ENCODE results near the gene CDK17.
A peak's percentile ranks its signal among the peaks of the same experiment; 100 is the strongest.

The CDK17 gene

DNA sequence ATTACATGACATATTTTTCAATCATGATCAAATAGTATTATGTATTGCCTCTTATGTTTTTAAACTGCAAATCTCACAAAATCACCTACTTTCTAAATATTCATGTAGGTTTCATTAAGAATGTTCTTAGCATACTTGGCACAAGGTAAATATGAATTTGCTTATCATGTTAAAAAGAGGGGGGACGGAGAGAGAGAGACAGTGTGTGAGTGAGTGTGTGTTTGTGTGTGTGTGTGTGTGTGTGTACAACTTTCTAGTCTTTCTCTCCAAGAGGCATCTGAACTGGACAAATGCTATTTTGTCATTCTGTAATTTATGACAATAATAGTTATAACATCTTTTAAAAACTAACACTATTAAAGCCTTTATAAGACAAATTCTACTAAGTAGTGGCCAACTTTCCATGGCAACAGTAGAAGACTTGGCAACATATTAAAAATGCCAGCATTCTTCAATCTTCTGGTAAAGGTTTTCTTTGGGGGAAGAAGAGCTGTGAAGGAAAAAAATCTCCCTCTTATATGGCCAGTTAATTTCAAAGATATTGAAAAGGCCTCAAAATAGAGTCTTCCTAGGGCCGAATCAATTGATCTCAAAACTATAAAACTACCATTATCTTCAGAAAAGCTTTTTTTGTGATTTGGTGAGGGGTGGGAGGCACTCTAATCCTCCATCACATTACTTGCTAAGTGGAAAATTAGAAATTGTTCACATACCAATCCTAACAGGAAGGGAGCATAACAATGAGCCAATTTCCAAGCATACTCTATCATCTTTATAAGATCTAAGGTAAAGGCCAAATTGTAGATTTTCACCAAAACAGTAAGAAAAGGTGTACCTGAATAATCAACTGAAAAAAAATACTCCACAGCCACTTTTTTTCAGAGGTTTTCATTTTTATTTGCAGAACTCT is 28.2 kb downstream of the CDK17 start:
- TF ChIP-seq, protein P1, sequence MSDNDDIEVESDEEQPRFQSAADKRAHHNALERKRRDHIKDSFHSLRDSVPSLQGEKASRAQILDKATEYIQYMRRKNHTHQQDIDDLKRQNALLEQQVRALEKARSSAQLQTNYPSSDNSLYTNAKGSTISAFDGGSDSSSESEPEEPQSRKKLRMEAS (IDR thresholded peaks at IDR 0.05), result no peak
- TF ChIP-seq TEAD4 (IDR thresholded peaks at IDR 0.05), result 0 out of 2 replicates have a peak, but pooled peaks have one; percentile 4
- no peak for TF ChIP-seq YY1 (IDR thresholded peaks at IDR 0.05; ENCODE audit: low read depth)

DNA sequence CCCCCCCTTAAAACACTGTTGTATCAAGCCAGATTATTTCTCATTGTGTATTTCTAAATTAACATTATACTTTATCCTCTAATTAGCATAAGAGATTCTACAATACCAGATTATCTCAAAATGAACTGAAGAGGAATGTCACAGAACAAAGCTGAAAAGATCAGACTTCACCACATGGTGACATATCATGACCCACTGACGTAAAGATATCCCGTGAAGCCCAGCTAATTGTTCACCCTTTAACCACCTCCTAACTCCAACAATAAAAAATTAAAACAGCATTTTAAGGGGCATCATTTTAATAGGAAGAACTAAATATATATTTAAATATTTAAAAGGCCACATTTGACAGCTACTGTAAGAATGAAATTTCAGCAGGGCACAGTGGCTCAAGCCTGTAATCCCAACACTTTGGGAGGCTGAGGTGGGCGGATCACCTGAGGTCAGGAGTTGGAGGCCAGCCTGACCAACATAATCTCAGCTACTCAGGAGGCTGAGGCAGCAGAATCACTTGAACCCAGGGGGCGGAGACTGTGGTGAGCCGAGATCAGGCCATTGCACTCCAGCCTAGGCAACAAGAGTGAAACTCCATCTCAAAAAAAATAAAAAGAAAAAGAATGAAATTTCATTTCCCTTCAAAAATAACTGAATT is 29.0 kb downstream of the CDK17 start:
- no peak for TF ChIP-seq ZBTB7A (IDR thresholded peaks at IDR 0.05; ENCODE audit: low read depth)
- no peak for TF ChIP-seq TEAD4 (IDR thresholded peaks at IDR 0.05)
- TF ChIP-seq EP300 (IDR thresholded peaks at IDR 0.05; ENCODE audit: borderline replicate concordance), result no peak
- TF ChIP-seq, protein P2, sequence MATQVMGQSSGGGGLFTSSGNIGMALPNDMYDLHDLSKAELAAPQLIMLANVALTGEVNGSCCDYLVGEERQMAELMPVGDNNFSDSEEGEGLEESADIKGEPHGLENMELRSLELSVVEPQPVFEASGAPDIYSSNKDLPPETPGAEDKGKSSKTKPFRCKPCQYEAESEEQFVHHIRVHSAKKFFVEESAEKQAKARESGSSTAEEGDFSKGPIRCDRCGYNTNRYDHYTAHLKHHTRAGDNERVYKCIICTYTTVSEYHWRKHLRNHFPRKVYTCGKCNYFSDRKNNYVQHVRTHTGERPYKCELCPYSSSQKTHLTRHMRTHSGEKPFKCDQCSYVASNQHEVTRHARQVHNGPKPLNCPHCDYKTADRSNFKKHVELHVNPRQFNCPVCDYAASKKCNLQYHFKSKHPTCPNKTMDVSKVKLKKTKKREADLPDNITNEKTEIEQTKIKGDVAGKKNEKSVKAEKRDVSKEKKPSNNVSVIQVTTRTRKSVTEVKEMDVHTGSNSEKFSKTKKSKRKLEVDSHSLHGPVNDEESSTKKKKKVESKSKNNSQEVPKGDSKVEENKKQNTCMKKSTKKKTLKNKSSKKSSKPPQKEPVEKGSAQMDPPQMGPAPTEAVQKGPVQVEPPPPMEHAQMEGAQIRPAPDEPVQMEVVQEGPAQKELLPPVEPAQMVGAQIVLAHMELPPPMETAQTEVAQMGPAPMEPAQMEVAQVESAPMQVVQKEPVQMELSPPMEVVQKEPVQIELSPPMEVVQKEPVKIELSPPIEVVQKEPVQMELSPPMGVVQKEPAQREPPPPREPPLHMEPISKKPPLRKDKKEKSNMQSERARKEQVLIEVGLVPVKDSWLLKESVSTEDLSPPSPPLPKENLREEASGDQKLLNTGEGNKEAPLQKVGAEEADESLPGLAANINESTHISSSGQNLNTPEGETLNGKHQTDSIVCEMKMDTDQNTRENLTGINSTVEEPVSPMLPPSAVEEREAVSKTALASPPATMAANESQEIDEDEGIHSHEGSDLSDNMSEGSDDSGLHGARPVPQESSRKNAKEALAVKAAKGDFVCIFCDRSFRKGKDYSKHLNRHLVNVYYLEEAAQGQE (IDR thresholded peaks at IDR 0.05; ENCODE audit: low read depth), result no peak
- TF ChIP-seq CREB1 (IDR thresholded peaks at IDR 0.05; ENCODE audit: low read depth), result no peak
- TF ChIP-seq, protein P1 (IDR thresholded peaks at IDR 0.05), result no peak
- TF ChIP-seq, protein P3, sequence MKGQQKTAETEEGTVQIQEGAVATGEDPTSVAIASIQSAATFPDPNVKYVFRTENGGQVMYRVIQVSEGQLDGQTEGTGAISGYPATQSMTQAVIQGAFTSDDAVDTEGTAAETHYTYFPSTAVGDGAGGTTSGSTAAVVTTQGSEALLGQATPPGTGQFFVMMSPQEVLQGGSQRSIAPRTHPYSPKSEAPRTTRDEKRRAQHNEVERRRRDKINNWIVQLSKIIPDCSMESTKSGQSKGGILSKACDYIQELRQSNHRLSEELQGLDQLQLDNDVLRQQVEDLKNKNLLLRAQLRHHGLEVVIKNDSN (IDR thresholded peaks at IDR 0.05), result no peak
- no peak for TF ChIP-seq FOXM1 (IDR thresholded peaks at IDR 0.05; ENCODE audit: borderline replicate concordance, low read depth)

DNA sequence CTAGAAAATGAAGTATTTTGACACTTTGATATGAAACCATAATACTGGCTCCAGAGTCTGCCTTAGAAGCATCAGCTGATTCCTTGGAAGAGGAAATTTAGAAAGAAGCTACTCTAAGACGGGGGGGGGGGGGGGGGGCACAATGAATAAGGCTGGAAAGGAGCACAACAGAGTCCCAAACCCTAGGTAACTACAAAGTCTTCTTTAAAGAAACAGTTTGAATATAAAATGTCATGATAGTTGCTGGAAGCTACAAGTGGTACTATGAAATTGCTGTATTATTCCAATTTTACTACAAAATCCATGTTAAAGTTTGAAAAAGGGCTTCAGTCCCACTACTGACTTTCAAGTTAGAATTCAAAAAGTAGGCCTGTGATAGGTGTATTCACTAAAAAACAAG is 31.6 kb downstream of the CDK17 start:
- TF ChIP-seq, protein P1 (IDR thresholded peaks at IDR 0.05), result no peak
- TF ChIP-seq, protein P2 (IDR thresholded peaks at IDR 0.05; ENCODE audit: low read depth), result no peak
- TF ChIP-seq CREB1 (IDR thresholded peaks at IDR 0.05; ENCODE audit: low read depth), result no peak
- no peak for TF ChIP-seq RAD21 (IDR thresholded peaks at IDR 0.05; ENCODE audit: low read depth)
- TF ChIP-seq, protein P3 (IDR thresholded peaks at IDR 0.05), result no peak
- no peak for TF ChIP-seq TEAD4 (IDR thresholded peaks at IDR 0.05)
- TF ChIP-seq TCF12 (IDR thresholded peaks at IDR 0.05; ENCODE audit: low read depth), result no peak

DNA sequence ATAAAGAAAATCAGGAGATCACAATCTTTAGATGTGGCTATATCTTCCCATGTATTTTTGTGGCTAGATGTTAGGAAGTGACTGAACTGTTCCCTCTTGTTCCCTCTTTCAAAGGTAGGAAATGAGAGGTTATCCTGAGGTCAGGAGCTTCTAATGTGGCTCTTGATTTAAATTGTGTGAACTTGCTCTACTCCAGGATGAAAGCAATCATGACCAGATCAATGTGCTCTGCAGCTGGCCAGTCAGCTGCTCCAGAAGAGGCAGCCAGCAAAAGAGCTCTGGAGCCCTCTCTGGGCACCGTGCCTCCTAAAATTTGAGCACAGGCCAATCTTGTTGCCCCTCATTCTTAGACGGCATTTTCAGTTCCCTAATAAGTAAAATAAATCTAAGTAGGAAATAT is 32.0 kb downstream of the CDK17 start:
- TF ChIP-seq TAF1 (IDR thresholded peaks at IDR 0.05; ENCODE audit: low read depth) (no peak), ZBTB7A (IDR thresholded peaks at IDR 0.05; ENCODE audit: low read depth) (no peak), CEBPB (IDR thresholded peaks at IDR 0.05) (no peak), TEAD4 (IDR thresholded peaks at IDR 0.05) (no peak), YY1 (IDR thresholded peaks at IDR 0.05; ENCODE audit: low read depth) (no peak), FOXM1 (IDR thresholded peaks at IDR 0.05; ENCODE audit: borderline replicate concordance, low read depth) (no peak)
- TF ChIP-seq, protein P1 (IDR thresholded peaks at IDR 0.05), result no peak
- TF ChIP-seq, protein P2 (IDR thresholded peaks at IDR 0.05; ENCODE audit: low read depth), result no peak
